ENCODE measurements around the gene TRIM40. TPM values are rescaled to one million over a fixed set of nuclear protein-coding genes. Genes with fewer than 3 reads are reported as not detected.

Gene TRIM40
- total RNA-seq, 4 donors from 2014 or later, result not detected

GRCh38 chr6:30151580-30151979 is 15.6 kb downstream of the TRIM40 start:
- WGBS, 2 donors, result 62 to 72% methylated on average over 3 of the region's 3 CpGs
- no peak overlapping the region for H3K4me3 ChIP-seq (ENCODE audit: low read depth, poor library complexity, severe bottlenecking)
- intact Hi-C loops (cut with DNase I; ENCODE audit: low total_unique reads), result no loop called here
- DNase-seq (ENCODE audit: low spot score in 2 of 2), result no peak
- no peak for TF ChIP-seq CTCF (IDR thresholded peaks at IDR 0.05)
- TF ChIP-seq POLR2A (IDR thresholded peaks at IDR 0.05), result no peak

GRCh38 chr6:30152016-30152673 is 16.2 kb downstream of the TRIM40 start:
- no peak overlapping the region for H3K4me3 ChIP-seq (ENCODE audit: low read depth, poor library complexity, severe bottlenecking)
- WGBS, 2 donors, result 67 to 68% methylated on average over 4 of the region's 4 CpGs
- TF ChIP-seq CTCF (IDR thresholded peaks at IDR 0.05) (no peak), POLR2A (IDR thresholded peaks at IDR 0.05) (no peak)
- intact Hi-C loops (cut with DNase I; ENCODE audit: low total_unique reads), result no loop called here
- DNase-seq (ENCODE audit: low spot score in 2 of 2), result no peak

GRCh38 chr6:30152910-30153610 is 17.1 kb downstream of the TRIM40 start:
- no peak for TF ChIP-seq POLR2A (IDR thresholded peaks at IDR 0.05)
- TF ChIP-seq CTCF (IDR thresholded peaks at IDR 0.05), result no peak
- intact Hi-C loops (cut with DNase I; ENCODE audit: low total_unique reads), result no loop called here
- DNase-seq (ENCODE audit: low spot score in 2 of 2), result no peak
- WGBS, 2 donors, result 83 to 95% methylated on average over 3 of the region's 3 CpGs
- no peak overlapping the region for H3K4me3 ChIP-seq (ENCODE audit: low read depth, poor library complexity, severe bottlenecking)

GRCh38 chr6:30154061-30154460 is 18.1 kb downstream of the TRIM40 start:
- DNase-seq (ENCODE audit: low spot score in 2 of 2), result no peak
- TF ChIP-seq POLR2A (IDR thresholded peaks at IDR 0.05), result no peak
- TF ChIP-seq CTCF (IDR thresholded peaks at IDR 0.05), result no peak
- intact Hi-C loops (cut with DNase I; ENCODE audit: low total_unique reads), result no loop called here
- H3K4me3 ChIP-seq (ENCODE audit: low read depth, poor library complexity, severe bottlenecking), result no peak overlapping the region
- 84 to 91% methylated on average over 14 to 17 of the region's 17 CpGs for WGBS, 2 donors

GRCh38 chr6:30154709-30155519 is 19.0 kb downstream of the TRIM40 start:
- TF ChIP-seq CTCF (IDR thresholded peaks at IDR 0.05) (no peak), POLR2A (IDR thresholded peaks at IDR 0.05) (no peak)
- WGBS, 2 donors, result 34 to 42% methylated on average over 12 of the region's 12 CpGs
- H3K4me3 ChIP-seq (ENCODE audit: low read depth, poor library complexity, severe bottlenecking), result no peak overlapping the region
- intact Hi-C loops (cut with DNase I; ENCODE audit: low total_unique reads), result no loop called here
- DNase-seq (ENCODE audit: low spot score in 2 of 2), result no peak

All from lower leg skin (tissue), 4 donors.